ENCODE measurements around the gene CDX2.

DNA sequence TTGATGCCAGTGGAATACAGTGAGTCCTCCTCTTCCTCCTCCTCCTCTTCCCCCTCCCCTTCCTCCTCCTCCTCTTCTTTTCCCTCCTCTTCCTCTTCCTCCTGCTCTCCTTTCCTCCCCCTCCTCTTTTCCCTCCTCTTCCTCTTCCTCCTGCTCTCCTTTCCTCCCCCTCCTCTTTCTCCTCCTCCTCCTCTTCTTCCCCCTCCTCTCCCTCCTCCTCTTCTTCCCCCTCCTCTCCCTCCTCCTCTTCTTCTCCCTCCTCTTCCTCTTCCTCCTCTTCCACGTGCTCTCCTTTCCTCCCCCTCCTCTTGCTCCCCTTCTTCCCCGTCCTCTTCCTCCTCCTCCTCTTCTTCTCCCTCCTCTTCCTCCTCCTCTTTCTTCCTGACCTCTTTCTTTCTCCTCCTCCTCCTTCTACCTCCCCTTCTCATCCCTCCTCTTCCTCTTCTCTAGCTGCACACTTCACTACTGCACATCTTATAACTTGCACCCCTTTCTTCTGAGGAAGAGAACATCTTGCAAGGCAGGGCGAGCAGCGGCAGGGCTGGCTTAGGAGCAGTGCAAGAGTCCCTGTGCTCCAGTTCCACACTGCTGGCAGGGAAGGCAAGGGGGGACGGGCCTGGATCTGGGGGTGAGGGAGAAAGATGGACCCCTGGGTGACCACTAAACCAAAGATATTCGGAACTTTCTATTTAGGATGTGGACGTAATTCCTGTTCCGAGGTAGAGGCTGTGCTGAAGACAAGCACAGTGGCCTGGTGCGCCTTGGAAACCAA, 43.7 kb downstream of the CDX2 start:
- TF ChIP-seq TAF1 (IDR thresholded peaks at IDR 0.05; ENCODE audit: borderline replicate concordance, insufficient read depth, low read length) (no peak), REST (IDR thresholded peaks at IDR 0.05; ENCODE audit: insufficient read depth in 1 of 2, low read depth in 2 of 2, low read length in 2 of 2) (no peak), POLR2AphosphoS5 (IDR thresholded peaks at IDR 0.05; ENCODE audit: low read depth, low read length) (no peak)

Measured in PFSK-1 (cell line).